Suprapubic skin (tissue), 4 donors: ENCODE measurements around the gene AFF2. TPM values are rescaled to one million over a fixed set of nuclear protein-coding genes. Genes with fewer than 3 reads are reported as not detected.

Experiments
- DNase-seq, 2 donors: peaks; one replicate each; pipeline ENCODE4 v3.0.0-alpha.2; 2019; ENCODE audit warnings: low spot score in 2 of 2
- H3K27ac ChIP-seq: fragments of 200-600 bp; sonication (generic); one replicate; pipeline ENCODE4 v1.5.1; 2019
- H3K27me3 ChIP-seq: fragments of 200-600 bp; sonication (generic); one replicate; pipeline ENCODE4 v1.5.1; 2019
- H3K36me3 ChIP-seq: fragments of 200-600 bp; sonication (generic); one replicate; pipeline ENCODE4 v1.5.1; 2019
- H3K4me1 ChIP-seq: fragments of 200-600 bp; sonication (generic); one replicate; pipeline ENCODE4 v1.5.1; 2019
- H3K4me3 ChIP-seq: fragments of 200-600 bp; sonication (generic); one replicate; pipeline ENCODE4 v1.5.1; 2019; ENCODE audit warnings: mild to moderate bottlenecking
- H3K9me3 ChIP-seq: fragments of 200-600 bp; sonication (generic); one replicate; pipeline ENCODE4 v1.5.1; 2019
- CTCF ChIP-seq, 2 donors: fragments of 200-600 bp in 1 of 2; fragments of 450-650 bp in 1 of 2; sonication (generic) in 1 of 2; IDR thresholded peaks; one replicate each; pipeline ENCODE4 v1.5.1; 2016 to 2019; ENCODE audit warnings: antibody characterized with exemption in 2 of 2, mild to moderate bottlenecking in 1 of 2, moderate library complexity in 1 of 2
- EP300 ChIP-seq: sonication (generic); formaldehyde crosslinking; IDR thresholded peaks from one replicate; pipeline ENCODE4 v1.6.1; 2017; ENCODE audit warnings: antibody characterized with exemption
- POLR2A ChIP-seq, 2 donors: fragments of 450-650 bp; IDR thresholded peaks; one replicate each; pipeline ENCODE4 v1.6.1; 2017; ENCODE audit warnings: antibody characterized with exemption in 2 of 2, mild to moderate bottlenecking in 2 of 2, moderate library complexity in 2 of 2
- POLR2AphosphoS5 ChIP-seq, 3 donors: sonication (generic); formaldehyde crosslinking; IDR thresholded peaks; one replicate each; pipeline ENCODE4 v1.6.1; 2017; ENCODE audit warnings: antibody characterized with exemption in 3 of 3
- WGBS: methylation state at CpG from one replicate; pipeline ENCODE4 v1.1.5; 2018; 5-methylcytosine and 5-hydroxymethylcytosine counted together
- total RNA-seq, 4 donors: library from RNA; depleted of rRNA; stranded (reverse); fragments of >200 nt; gene quantifications; one replicate each; pipeline ENCODE4 v1.1.0, GENCODE V29; 2016

The AFF2 gene
- total RNA-seq, 4 donors from 2014 or later: 0.72 to 3.0 (median 1.6) TPM

GRCh38 chrX:148474030-148474429, 26.4 kb upstream of the AFF2 start:
- no peak overlapping the region for H3K4me3 ChIP-seq
- H3K9me3 ChIP-seq: no peaks in the 10 kb centered on the region
- no peak for DNase-seq
- TF ChIP-seq CTCF (IDR thresholded peaks at IDR 0.05): no peak
- TF ChIP-seq EP300: no peak
- TF ChIP-seq POLR2AphosphoS5 (IDR thresholded peaks at IDR 0.05): no peak
- no peak for TF ChIP-seq POLR2A (IDR thresholded peaks at IDR 0.05)
- H3K27ac ChIP-seq: no peak overlapping the region
- no peaks in the 10 kb centered on the region for H3K4me1 ChIP-seq
- WGBS: 77% methylated on average over 4 of the region's 4 CpGs
- H3K27me3 ChIP-seq: no peaks in the 10 kb centered on the region
- H3K36me3 ChIP-seq: no peaks in the 10 kb centered on the region

- Histone ChIP-seq H3K4me3 (no peak overlapping the region), H3K9me3 (no peaks in the 10 kb centered on the region), H3K27ac (no peak overlapping the region), H3K36me3 (no peaks in the 10 kb centered on the region), H3K4me1 (no peaks in the 10 kb centered on the region), H3K27me3 (no peaks in the 10 kb centered on the region)
- TF ChIP-seq POLR2AphosphoS5 (IDR thresholded peaks at IDR 0.05): no peak
- TF ChIP-seq POLR2A (IDR thresholded peaks at IDR 0.05): no peak
- TF ChIP-seq CTCF (IDR thresholded peaks at IDR 0.05): no peak
- TF ChIP-seq EP300: no peak
- DNase-seq: no peak
- 83% methylated on average over 2 of the region's 2 CpGs for WGBS
Measured at GRCh38 chrX:148492057-148492456, 8.4 kb upstream of the AFF2 start.

GRCh38 chrX:148495176-148495575, 5.2 kb upstream of the AFF2 start:
- WGBS: 66% methylated on average over 3 of the region's 3 CpGs
- H3K27me3 ChIP-seq: peaks cover 4% of the 10 kb centered on the region
- TF ChIP-seq POLR2A (IDR thresholded peaks at IDR 0.05) (no peak), EP300 (no peak), CTCF (IDR thresholded peaks at IDR 0.05) (no peak), POLR2AphosphoS5 (IDR thresholded peaks at IDR 0.05) (no peak)
- no peak overlapping the region for H3K4me3 ChIP-seq
- no peak for DNase-seq
- H3K9me3 ChIP-seq: no peaks in the 10 kb centered on the region
- H3K4me1 ChIP-seq: peaks cover 2% of the 10 kb centered on the region
- H3K27ac ChIP-seq: no peak overlapping the region
- H3K36me3 ChIP-seq: no peaks in the 10 kb centered on the region

- TF ChIP-seq POLR2AphosphoS5 (IDR thresholded peaks at IDR 0.05) (no peak), CTCF (IDR thresholded peaks at IDR 0.05) (no peak), POLR2A (IDR thresholded peaks at IDR 0.05) (no peak), EP300 (no peak)
- H3K36me3 ChIP-seq: no peaks in the 10 kb centered on the region
- peaks cover 4% of the 10 kb centered on the region for H3K4me1 ChIP-seq
- H3K27ac ChIP-seq: no peak overlapping the region
- no peak overlapping the region for H3K4me3 ChIP-seq
- no peak for DNase-seq
- WGBS: 67% methylated on average over 3 of the region's 3 CpGs
- peaks cover 12% of the 10 kb centered on the region for H3K27me3 ChIP-seq
- no peaks in the 10 kb centered on the region for H3K9me3 ChIP-seq
Measured at GRCh38 chrX:148498067-148498466, 2.4 kb upstream of the AFF2 start.

- H3K36me3 ChIP-seq: no peaks in the 10 kb centered on the region
- 60% methylated on average over 26 of the region's 35 CpGs for WGBS
- H3K27me3 ChIP-seq: peaks cover 12% of the 10 kb centered on the region
- peak in 1 of 2 donors; percentile 60 for DNase-seq
- H3K27ac ChIP-seq: no peak overlapping the region
- no peak for TF ChIP-seq POLR2AphosphoS5 (IDR thresholded peaks at IDR 0.05)
- no peak for TF ChIP-seq EP300
- TF ChIP-seq CTCF (IDR thresholded peaks at IDR 0.05): no peak
- no peak for TF ChIP-seq POLR2A (IDR thresholded peaks at IDR 0.05)
- no peaks in the 10 kb centered on the region for H3K9me3 ChIP-seq
- peaks cover 4% of the 10 kb centered on the region for H3K4me1 ChIP-seq
- peak overlapping the region; percentile 53 for H3K4me3 ChIP-seq
Measured at GRCh38 chrX:148499638-148500422, 587 bp upstream of the AFF2 start.
